Neural progenitor cell (in vitro differentiated cells): ENCODE results near the gene LRRC9. TPM values are rescaled to one million over a fixed set of nuclear protein-coding genes. Genes with fewer than 3 reads are reported as not detected.

Source experiments
- DNase-seq: peaks from one replicate; pipeline ENCODE4 v3.0.0-alpha.2; 2016; ENCODE audit warnings: low spot score
- H2AFZ ChIP-seq: fragments of 200-600 bp; sonication (generic); replicated peaks from 2 replicates; pipeline ENCODE4 v1.6.1; 2016; ENCODE audit warnings: antibody characterized with exemption
- H3F3A ChIP-seq: fragments of 200-600 bp; sonication (generic); 2 replicates; pipeline ENCODE4 v1.6.1; 2016; ENCODE audit warnings: antibody characterized with exemption, low read depth
- H3K27ac ChIP-seq: fragments of 200-600 bp; sonication (generic); 2 replicates; pipeline ENCODE4 v1.5.1; 2016; ENCODE audit warnings: mild to moderate bottlenecking
- H3K27me3 ChIP-seq: fragments of 200-600 bp; sonication (generic); 2 replicates; pipeline ENCODE4 v1.6.1; 2016; ENCODE audit warnings: mild to moderate bottlenecking, moderate library complexity
- H3K36me3 ChIP-seq: fragments of 200-600 bp; sonication (generic); 2 replicates; pipeline ENCODE4 v1.5.1; 2016
- H3K4me1 ChIP-seq: fragments of 200-600 bp; sonication (generic); 2 replicates; pipeline ENCODE4 v1.6.1; 2016; ENCODE audit warnings: mixed run types
- H3K4me2 ChIP-seq: fragments of 200-600 bp; sonication (generic); 2 replicates; pipeline ENCODE4 v1.6.1; 2016
- H3K4me3 ChIP-seq: fragments of 200-600 bp; sonication (generic); 2 replicates; pipeline ENCODE4 v1.5.1; 2016
- H3K79me2 ChIP-seq: fragments of 200-600 bp; sonication (generic); 2 replicates; pipeline ENCODE4 v1.6.1; 2016; ENCODE audit warnings: low read depth
- H3K9ac ChIP-seq: fragments of 200-600 bp; sonication (generic); 2 replicates; pipeline ENCODE4 v1.6.1; 2016
- H3K9me3 ChIP-seq: fragments of 200-600 bp; sonication (generic); 2 replicates; pipeline ENCODE4 v1.5.1; 2016; ENCODE audit warnings: low read depth
- H4K20me1 ChIP-seq: fragments of 200-600 bp; sonication (generic); 2 replicates; pipeline ENCODE4 v1.6.1; 2016; ENCODE audit warnings: low read depth
- H3K27ac Mint-ChIP-seq: 3 replicates; pipeline ENCODE4 v1.8.0; 2021; ENCODE audit warnings: mixed read lengths
- H3K27me3 Mint-ChIP-seq: 2 replicates; pipeline ENCODE4 v1.8.0; 2022; ENCODE audit warnings: low read depth, mild to moderate bottlenecking, inconsistent platforms, moderate library complexity, mixed read lengths; ENCODE audit not compliant: insufficient read depth
- H3K36me3 Mint-ChIP-seq: 3 replicates; pipeline ENCODE4 v1.8.0; 2021; ENCODE audit warnings: mixed read lengths
- H3K4me1 Mint-ChIP-seq: 3 replicates; pipeline ENCODE4 v1.8.0; 2021; ENCODE audit warnings: mixed read lengths
- H3K4me3 Mint-ChIP-seq: 3 replicates; pipeline ENCODE4 v1.8.0; 2021; ENCODE audit warnings: mild to moderate bottlenecking, moderate library complexity, mixed read lengths
- H3K9me3 Mint-ChIP-seq: 3 replicates; pipeline ENCODE4 v1.8.0; 2020; ENCODE audit warnings: mixed read lengths
- EZH2 ChIP-seq: fragments of 200-600 bp; sonication (generic); IDR thresholded peaks from 2 replicates; pipeline ENCODE4 v1.6.1; 2017; ENCODE audit warnings: antibody characterized with exemption, mild to moderate bottlenecking, moderate library complexity
- EZH2phosphoT487 ChIP-seq: fragments of 200-600 bp; sonication (generic); IDR thresholded peaks from 2 replicates; pipeline ENCODE4 v1.6.1; 2017; ENCODE audit warnings: antibody characterized with exemption
- total RNA-seq: library from RNA; depleted of rRNA; stranded (reverse); fragments of >200 nt; gene quantifications from 2 replicates; pipeline ENCODE4 v1.2.3, GENCODE V29; 2015; ENCODE audit warnings: low replicate concordance
- TF ChIP-seq, protein P1 (sequence below): fragments of 200-600 bp; sonication (generic); IDR thresholded peaks from 2 replicates; pipeline ENCODE4 v1.5.1; 2017; ENCODE audit warnings: antibody characterized with exemption, mild to moderate bottlenecking

LRRC9 gene
- total RNA-seq, 1 donor from 2014 or later, result 2.1 TPM

DNA sequence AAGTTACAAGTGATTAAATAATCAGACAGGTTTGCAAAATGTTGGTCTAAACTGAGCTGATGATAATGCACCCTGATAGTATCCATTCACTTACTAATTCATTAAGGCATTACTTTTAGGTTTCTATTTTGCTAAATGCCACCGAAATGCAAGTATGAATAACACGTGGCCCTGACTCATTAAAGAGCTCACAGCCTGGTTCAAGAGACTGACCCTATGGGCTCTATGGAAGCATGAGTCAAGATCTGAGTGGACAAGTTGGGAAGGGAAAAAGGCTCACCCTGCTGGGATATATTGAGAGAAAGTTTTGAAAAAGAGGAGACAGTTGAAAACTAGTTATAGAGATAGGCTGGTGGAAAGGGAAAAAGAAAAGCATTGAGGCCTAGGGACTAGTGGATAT is 14.8 kb upstream of the LRRC9 start:
- TF ChIP-seq, protein P1, sequence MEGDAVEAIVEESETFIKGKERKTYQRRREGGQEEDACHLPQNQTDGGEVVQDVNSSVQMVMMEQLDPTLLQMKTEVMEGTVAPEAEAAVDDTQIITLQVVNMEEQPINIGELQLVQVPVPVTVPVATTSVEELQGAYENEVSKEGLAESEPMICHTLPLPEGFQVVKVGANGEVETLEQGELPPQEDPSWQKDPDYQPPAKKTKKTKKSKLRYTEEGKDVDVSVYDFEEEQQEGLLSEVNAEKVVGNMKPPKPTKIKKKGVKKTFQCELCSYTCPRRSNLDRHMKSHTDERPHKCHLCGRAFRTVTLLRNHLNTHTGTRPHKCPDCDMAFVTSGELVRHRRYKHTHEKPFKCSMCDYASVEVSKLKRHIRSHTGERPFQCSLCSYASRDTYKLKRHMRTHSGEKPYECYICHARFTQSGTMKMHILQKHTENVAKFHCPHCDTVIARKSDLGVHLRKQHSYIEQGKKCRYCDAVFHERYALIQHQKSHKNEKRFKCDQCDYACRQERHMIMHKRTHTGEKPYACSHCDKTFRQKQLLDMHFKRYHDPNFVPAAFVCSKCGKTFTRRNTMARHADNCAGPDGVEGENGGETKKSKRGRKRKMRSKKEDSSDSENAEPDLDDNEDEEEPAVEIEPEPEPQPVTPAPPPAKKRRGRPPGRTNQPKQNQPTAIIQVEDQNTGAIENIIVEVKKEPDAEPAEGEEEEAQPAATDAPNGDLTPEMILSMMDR, result no peak
- TF ChIP-seq EZH2phosphoT487 (no peak), EZH2 (no peak)
- H3K9me3 Mint-ChIP-seq, result peaks cover 5% of the 10 kb centered on the region
- H3K4me3 Mint-ChIP-seq, result no peak overlapping the region
- no peaks in the 10 kb centered on the region for H3K36me3 Mint-ChIP-seq
- no peak for DNase-seq
- Histone ChIP-seq H3F3A (no peaks in the 10 kb centered on the region), H3K79me2 (no peaks in the 10 kb centered on the region), H3K27ac (no peak overlapping the region), H3K9me3 (no peaks in the 10 kb centered on the region), H3K9ac (no peak overlapping the region), H3K4me2 (no peak overlapping the region), H3K27me3 (no peaks in the 10 kb centered on the region), H2AFZ (no peak overlapping the region), H3K36me3 (no peaks in the 10 kb centered on the region), H4K20me1 (no peaks in the 10 kb centered on the region), H3K4me3 (no peak overlapping the region), H3K4me1 (no peaks in the 10 kb centered on the region)
- H3K4me1 Mint-ChIP-seq, result no peaks in the 10 kb centered on the region
- H3K27me3 Mint-ChIP-seq, result peaks cover 2% of the 10 kb centered on the region
- H3K27ac Mint-ChIP-seq, result no peak overlapping the region

DNA sequence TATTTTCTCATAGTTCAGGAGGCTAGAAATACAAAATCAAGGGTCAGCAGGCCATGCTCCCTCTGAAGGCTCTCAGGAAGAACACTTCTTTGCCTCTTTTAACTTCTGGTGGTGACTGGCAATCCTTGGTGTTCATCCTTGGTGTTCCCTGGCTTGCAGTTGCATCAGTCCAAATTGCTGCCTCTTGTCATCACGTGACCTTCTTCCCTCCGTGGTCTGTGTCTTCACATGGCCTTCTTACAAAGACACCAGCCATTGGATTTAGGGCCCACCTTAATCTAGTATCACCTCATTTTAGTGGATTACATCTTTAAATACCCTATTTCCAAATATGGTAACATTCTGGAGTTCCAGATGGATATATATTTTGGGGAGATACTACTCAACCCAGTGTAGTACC is 7.5 kb upstream of the LRRC9 start:
- H3K27ac Mint-ChIP-seq, result no peak overlapping the region
- Histone ChIP-seq H3K27ac (no peak overlapping the region), H3K9ac (no peak overlapping the region), H3K27me3 (no peaks in the 10 kb centered on the region), H2AFZ (no peak overlapping the region), H3K36me3 (no peaks in the 10 kb centered on the region), H3K9me3 (no peaks in the 10 kb centered on the region), H3K4me2 (no peak overlapping the region), H3K4me3 (no peak overlapping the region), H3K4me1 (peaks cover 1% of the 10 kb centered on the region), H3F3A (no peaks in the 10 kb centered on the region), H4K20me1 (no peaks in the 10 kb centered on the region), H3K79me2 (no peaks in the 10 kb centered on the region)
- peaks cover 16% of the 10 kb centered on the region for H3K36me3 Mint-ChIP-seq
- TF ChIP-seq, protein P1, result no peak
- no peak for TF ChIP-seq EZH2phosphoT487
- TF ChIP-seq EZH2, result no peak
- H3K4me3 Mint-ChIP-seq, result no peak overlapping the region
- H3K4me1 Mint-ChIP-seq, result no peaks in the 10 kb centered on the region
- peaks cover 4% of the 10 kb centered on the region for H3K9me3 Mint-ChIP-seq
- DNase-seq, result no peak
- no peaks in the 10 kb centered on the region for H3K27me3 Mint-ChIP-seq

DNA sequence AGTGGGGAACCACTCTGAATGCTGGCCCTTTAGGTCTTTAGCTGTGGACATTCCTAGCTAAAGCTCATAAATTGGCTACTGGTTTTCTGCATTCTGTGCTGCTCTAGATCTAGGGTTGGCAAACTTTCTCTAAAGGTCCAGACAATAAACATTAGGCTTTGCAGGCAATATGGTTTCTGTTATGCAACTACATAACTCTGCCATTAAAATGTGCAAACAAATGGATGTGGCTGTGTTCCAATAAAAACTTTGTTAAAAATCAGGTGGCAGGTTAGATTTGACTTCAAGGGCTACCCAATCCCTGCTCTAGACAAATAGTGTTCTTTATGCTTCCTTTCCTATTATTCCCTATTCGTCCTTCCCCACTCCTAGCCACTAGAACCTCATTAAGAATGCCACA is 6.8 kb upstream of the LRRC9 start:
- Histone ChIP-seq H2AFZ (no peak overlapping the region), H3K27ac (no peak overlapping the region), H3K27me3 (no peaks in the 10 kb centered on the region), H3K9ac (no peak overlapping the region), H3K4me2 (no peak overlapping the region), H3F3A (no peaks in the 10 kb centered on the region), H3K36me3 (no peaks in the 10 kb centered on the region), H3K4me3 (no peak overlapping the region), H3K9me3 (no peaks in the 10 kb centered on the region), H4K20me1 (no peaks in the 10 kb centered on the region), H3K79me2 (peaks cover 6% of the 10 kb centered on the region), H3K4me1 (peaks cover 9% of the 10 kb centered on the region)
- Mint-ChIP-seq H3K4me1 (peaks cover 5% of the 10 kb centered on the region), H3K36me3 (peaks cover 16% of the 10 kb centered on the region), H3K4me3 (no peak overlapping the region), H3K27me3 (no peaks in the 10 kb centered on the region), H3K9me3 (peaks cover 4% of the 10 kb centered on the region), H3K27ac (no peak overlapping the region)
- TF ChIP-seq EZH2 (no peak), EZH2phosphoT487 (no peak)
- TF ChIP-seq, protein P1, result no peak
- DNase-seq, result no peak
